ENCODE measurements around the gene MLST8.

- no peak for TF ChIP-seq GATA2 (IDR thresholded peaks at IDR 0.05; ENCODE audit: low read depth, low read length)
- no peak for TF ChIP-seq GATA3 (IDR thresholded peaks at IDR 0.05; ENCODE audit: low read depth, low read length)
Observed at GRCh38 chr16:2158262-2158638, 47.0 kb upstream of the MLST8 start.
